Activated CD4-positive, alpha-beta memory T cell treated with anti-CD3 and anti-CD28 coated beads, Interleukin-2, amount 10 ng/mL, durations not matched to agents 7 days and 5 days (primary cell): ENCODE data around the gene VTI1B. TPM values are rescaled to one million over a fixed set of nuclear protein-coding genes. Genes with fewer than 3 reads are reported as not detected.

Experiments
- CTCF ChIA-PET: fragments of 350-600 bp; sonication (Branson Sonifier 250); formaldehyde crosslinking; loops from one replicate; lab custom pipeline; 2021; ENCODE audit warnings: antibody characterized with exemption, inconsistent platforms; lab: Charles Lee
- POLR2A ChIA-PET: fragments of 350-600 bp; sonication (Branson Sonifier 250); formaldehyde crosslinking; loops from one replicate; lab custom pipeline; 2021; ENCODE audit warnings: antibody characterized with exemption; lab: Charles Lee
- DNase-seq: peaks from one replicate; pipeline ENCODE4 v3.0.0-alpha.2; 2020
- H3K27ac Mint-ChIP-seq: one replicate; pipeline ENCODE4 v1.8.0; 2021; ENCODE audit warnings: mild to moderate bottlenecking, mixed read lengths
- H3K27me3 Mint-ChIP-seq: one replicate; pipeline ENCODE4 v1.8.0; 2021; ENCODE audit warnings: mixed read lengths
- H3K36me3 Mint-ChIP-seq: one replicate; pipeline ENCODE4 v1.8.0; 2021; ENCODE audit warnings: low read depth, mixed read lengths
- H3K4me1 Mint-ChIP-seq: one replicate; pipeline ENCODE4 v1.8.0; 2021; ENCODE audit warnings: mixed read lengths
- H3K4me3 Mint-ChIP-seq: one replicate; pipeline ENCODE4 v1.8.0; 2021; ENCODE audit warnings: mild to moderate bottlenecking, mixed read lengths
- H3K9me3 Mint-ChIP-seq: one replicate; pipeline ENCODE4 v1.8.0; 2021; ENCODE audit warnings: mixed read lengths
- total RNA-seq, 2 experiments: library from RNA; stranded (reverse); gene quantifications; one replicate each; pipeline ENCODE4 v1.2.3, GENCODE V29; 2021

The VTI1B gene
- total RNA-seq, 2 experiments from 2014 or later, result 73.3 to 77.3 TPM

DNA sequence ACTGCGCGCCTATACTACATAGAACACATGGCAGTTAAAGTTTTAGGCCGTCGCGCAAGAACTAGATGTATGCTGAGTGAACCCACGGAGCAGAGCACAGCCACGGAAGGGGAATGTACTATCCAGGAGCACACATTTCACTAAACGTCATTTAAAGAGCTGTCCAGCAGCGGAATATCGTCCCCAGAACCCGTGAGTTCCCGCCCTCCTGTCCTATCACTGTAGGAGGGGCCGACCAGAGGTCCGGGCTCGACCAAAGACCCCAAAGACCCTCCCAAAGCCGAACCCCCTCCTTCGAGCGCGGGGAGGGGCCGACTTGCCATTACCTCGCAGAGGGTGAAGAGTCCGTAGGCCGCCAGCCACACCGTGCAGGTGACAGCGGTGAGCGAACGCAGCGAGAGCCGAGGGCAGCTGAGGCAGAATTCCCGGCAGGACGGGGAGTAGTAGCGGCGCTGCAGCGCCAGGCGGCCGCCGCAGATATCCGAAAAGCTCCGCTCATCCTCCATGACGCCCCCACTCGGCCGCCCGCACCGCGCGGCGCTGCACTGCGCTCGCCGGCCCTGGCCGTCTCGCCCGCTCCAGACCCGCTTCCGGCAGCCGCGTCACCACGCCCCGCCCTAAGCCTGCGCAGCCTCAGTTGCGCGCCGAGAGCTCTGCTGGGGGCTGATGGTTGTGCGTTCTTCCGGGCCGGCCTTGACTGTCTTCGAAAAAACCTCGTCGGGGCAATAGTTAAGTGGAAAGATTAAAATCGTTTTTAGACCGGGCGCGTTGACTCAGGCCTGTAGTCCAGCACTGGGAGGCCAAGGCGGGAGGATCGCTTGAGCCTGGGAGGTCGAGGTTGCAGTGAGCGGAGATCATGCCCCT is 74.5 kb downstream of the VTI1B start, which contains the start of gene PIGH:
Gene PIGH (minus strand): TSS at position 571 of the 864 bp plus-strand sequence. CDS start 65 bp downstream, at position 506.
- CTCF ChIA-PET, result interaction anchor here (0.6 to 3.1 kb wide), 31 partner anchors 10 to 1218 kb away, joined by 3 to 35 read pairs (median 6); partner anchors contain the start of genes ARG2, ATP6V1D, EIF2S1 and RDH11
- peaks cover 9% of the 10 kb centered on the region for H3K36me3 Mint-ChIP-seq
- H3K27ac Mint-ChIP-seq, result peak within 1 kb of the TSS; percentile 80
- peaks cover 2% of the 10 kb centered on the region for H3K9me3 Mint-ChIP-seq
- peak within 1 kb of the TSS; percentile 94 for H3K4me3 Mint-ChIP-seq
- DNase-seq, result peak; percentile 95
- peaks cover 2% of the 10 kb centered on the region for H3K27me3 Mint-ChIP-seq
- POLR2A ChIA-PET, result interaction anchor here (0.9 to 3.2 kb wide), 20 partner anchors 9 to 240 kb away, joined by 3 to 17 read pairs (median 5); partner anchors contain the start of genes ARG2, ATP6V1D, EIF2S1 and PLEK2
- peaks cover 33% of the 10 kb centered on the region for H3K4me1 Mint-ChIP-seq

Other genes with a start within 250 kb of the VTI1B start
- gene TMEM229B, start 185.9 kb downstream of the VTI1B start, total RNA-seq, result 10 to 100 TPM; 10.4 to 13.3 TPM
- gene PLEKHH1, start 141.3 kb downstream of the VTI1B start, total RNA-seq, result under 1 TPM; 0.53 to 0.63 TPM
- 10 to 100 TPM; 15.7 to 16.4 TPM for gene PIGH, start 74.4 kb downstream of the VTI1B start, total RNA-seq
- gene ARG2, start 54.7 kb downstream of the VTI1B start, total RNA-seq, result 1 to 10 TPM; 6.8 to 7.7 TPM
- 10 to 100 TPM; 56.6 to 60.4 TPM for gene RDH11, start 21.1 kb upstream of the VTI1B start, total RNA-seq
- not detected for gene RDH12, start 27.3 kb upstream of the VTI1B start, total RNA-seq
- gene ZFYVE26, start 142.0 kb upstream of the VTI1B start, total RNA-seq, result 10 to 100 TPM; 20.8 to 21.4 TPM
- 10 to 100 TPM; 33.1 to 40.8 TPM for gene RAD51B, start 145.1 kb upstream of the VTI1B start, total RNA-seq